Fibroblast of pulmonary artery (primary cell): ENCODE data around the gene FLRT2.

Experiments
- DNase-seq: peaks from one replicate; pipeline ENCODE4 v3.0.0-alpha.2; 2010; ENCODE audit warnings: low read depth
- H3K4me3 ChIP-seq: replicated peaks from 2 replicates; pipeline ENCODE4 v1.5.1; 2011; ENCODE audit warnings: low read depth, mild to moderate bottlenecking, control low read depth, low read length, moderate library complexity
- CTCF ChIP-seq: IDR thresholded peaks from 2 replicates; pipeline ENCODE4 v1.5.1; 2011; ENCODE audit warnings: mild to moderate bottlenecking, control low read depth, low read length, inconsistent platforms; ENCODE audit errors: missing control alignments

FLRT2 gene

GRCh38 chr14:85613496-85613895 is 83.6 kb downstream of the FLRT2 start:
- no peak for DNase-seq

GRCh38 chr14:85616386-85616885 is 86.5 kb downstream of the FLRT2 start:
- no peak overlapping the region for H3K4me3 ChIP-seq
- DNase-seq: no peak
- no peak for TF ChIP-seq CTCF

More at GRCh38 chr14:85613496-85613895, 83.6 kb downstream of the FLRT2 start:
- TF ChIP-seq CTCF: no peak
- H3K4me3 ChIP-seq: no peak overlapping the region

GRCh38 chr14:85616886-85617285 is 86.9 kb downstream of the FLRT2 start:
- DNase-seq: no peak
- TF ChIP-seq CTCF: no peak
- no peak overlapping the region for H3K4me3 ChIP-seq

- no peak for TF ChIP-seq CTCF
- H3K4me3 ChIP-seq: no peak overlapping the region
- no peak for DNase-seq
Observed at GRCh38 chr14:85617791-85618190, 87.8 kb downstream of the FLRT2 start.

- H3K4me3 ChIP-seq: no peak overlapping the region
- TF ChIP-seq CTCF: no peak
- DNase-seq: no peak
Observed at GRCh38 chr14:85618390-85618789, 88.4 kb downstream of the FLRT2 start.

GRCh38 chr14:85618978-85619377 is 89.0 kb downstream of the FLRT2 start:
- H3K4me3 ChIP-seq: no peak overlapping the region
- no peak for TF ChIP-seq CTCF
- no peak for DNase-seq

GRCh38 chr14:85619851-85620250 is 89.9 kb downstream of the FLRT2 start:
- no peak for DNase-seq
- H3K4me3 ChIP-seq: no peak overlapping the region
- no peak for TF ChIP-seq CTCF
